ENCODE results near the gene PCDHGA3. TPM values are rescaled to one million over a fixed set of nuclear protein-coding genes. Genes with fewer than 3 reads are reported as not detected.
"Not testable (repeated sequence)": the region's sequence is repeated elsewhere in the genome, so short reads cannot be mapped to it uniquely, and the experiment has no call there.

Gene PCDHGA3
- total RNA-seq, 2 experiments from 2014 or later = not detected

GRCh38 chr5:141371572-141372475 lies 28.2 kb downstream of the PCDHGA3 start:
- H3K27ac Mint-ChIP-seq = no peak overlapping the region
- H3K4me1 Mint-ChIP-seq = no peaks in the 10 kb centered on the region
- ChIA-PET POLR2A (no interaction called here), CTCF (interaction anchor here (1.4 to 2.5 kb wide), 3 partner anchors 25 to 141 kb away, joined by 3 to 13 read pairs (median 11); partner anchors contain the start of gene PCDHGA10)
- peaks cover 11% of the 10 kb centered on the region for H3K36me3 Mint-ChIP-seq (ENCODE audit: low read depth)
- H3K9me3 Mint-ChIP-seq = peaks cover 19% of the 10 kb centered on the region
- H3K27me3 Mint-ChIP-seq = peaks cover 30% of the 10 kb centered on the region
- no peak overlapping the region for H3K4me3 Mint-ChIP-seq
- no peak for DNase-seq

- H3K27ac Mint-ChIP-seq = no peak within 1 kb of the TSS
- no peaks in the 10 kb centered on the region for H3K4me1 Mint-ChIP-seq
- peak within 1 kb of the TSS; percentile 16 for H3K4me3 Mint-ChIP-seq
- CTCF ChIA-PET = interaction anchor here (1.2 kb wide), 1 partner anchor 54 kb away, joined by 3 read pairs; no protein-coding TSS in a partner anchor
- H3K36me3 Mint-ChIP-seq (ENCODE audit: low read depth) = peaks cover 11% of the 10 kb centered on the region
- POLR2A ChIA-PET = no interaction called here
- H3K9me3 Mint-ChIP-seq = peaks cover 19% of the 10 kb centered on the region
- DNase-seq = no peak
- peaks cover 29% of the 10 kb centered on the region for H3K27me3 Mint-ChIP-seq
Measured at GRCh38 chr5:141373673-141374317, 30.2 kb downstream of the PCDHGA3 start, which contains the start of gene PCDHGA6. Gene PCDHGA6 (plus strand): TSS chr5:141373891. CDS start chr5:141374084, 193 bp downstream.

- H3K36me3 Mint-ChIP-seq (ENCODE audit: low read depth) = peaks cover 11% of the 10 kb centered on the region
- POLR2A ChIA-PET = no interaction called here
Measured at GRCh38 chr5:141374627-141375026, 31.0 kb downstream of the PCDHGA3 start.

GRCh38 chr5:141375444-141376155 lies 32.0 kb downstream of the PCDHGA3 start:
- H3K4me3 Mint-ChIP-seq, H3K27ac Mint-ChIP-seq, DNase-seq, POLR2A ChIA-PET, H3K4me1 Mint-ChIP-seq: not testable (repeated sequence)
- CTCF ChIA-PET = interaction anchor here (0.7 kb wide), 1 partner anchor 100 kb away, joined by 4 read pairs; no protein-coding TSS in a partner anchor
- peaks cover 17% of the 10 kb centered on the region for H3K27me3 Mint-ChIP-seq
- peaks cover 19% of the 10 kb centered on the region for H3K9me3 Mint-ChIP-seq
- H3K36me3 Mint-ChIP-seq (ENCODE audit: low read depth) = peaks cover 11% of the 10 kb centered on the region

More at GRCh38 chr5:141374627-141375026, 31.0 kb downstream of the PCDHGA3 start:
- Mint-ChIP-seq H3K27me3 (peaks cover 25% of the 10 kb centered on the region), H3K4me1 (no peaks in the 10 kb centered on the region), H3K9me3 (peaks cover 19% of the 10 kb centered on the region), H3K27ac (no peak overlapping the region), H3K4me3 (no peak overlapping the region)
- no peak for DNase-seq
- CTCF ChIA-PET = no interaction called here

GRCh38 chr5:141382469-141383294 lies 39.1 kb downstream of the PCDHGA3 start, which contains the start of gene PCDHGA7:
Gene PCDHGA7 (plus strand): TSS chr5:141382742. CDS start chr5:141382900, 158 bp downstream.
- CTCF ChIA-PET = interaction anchor here (1.1 kb wide), 1 partner anchor 16 kb away, joined by 4 read pairs; no protein-coding TSS in a partner anchor
- Mint-ChIP-seq H3K4me1 (no peaks in the 10 kb centered on the region), H3K36me3 (ENCODE audit: low read depth) (no peaks in the 10 kb centered on the region), H3K27ac (no peak within 1 kb of the TSS), H3K27me3 (peaks cover 31% of the 10 kb centered on the region), H3K9me3 (peaks cover 8% of the 10 kb centered on the region), H3K4me3 (peak within 1 kb of the TSS; percentile 46)
- POLR2A ChIA-PET = no interaction called here
- DNase-seq = no peak

- Mint-ChIP-seq H3K27me3 (peaks cover 31% of the 10 kb centered on the region), H3K4me3 (no peak overlapping the region), H3K27ac (no peak overlapping the region), H3K36me3 (ENCODE audit: low read depth) (peaks cover under 1% of the 10 kb centered on the region), H3K9me3 (peaks cover 9% of the 10 kb centered on the region), H3K4me1 (no peaks in the 10 kb centered on the region)
- ChIA-PET CTCF (interaction anchor here (1.1 kb wide), 1 partner anchor 16 kb away, joined by 4 read pairs; no protein-coding TSS in a partner anchor), POLR2A (no interaction called here)
- DNase-seq = no peak
Measured at GRCh38 chr5:141383345-141383744, 39.7 kb downstream of the PCDHGA3 start.

GRCh38 chr5:141384471-141385267 lies 41.0 kb downstream of the PCDHGA3 start:
- H3K27ac Mint-ChIP-seq = no peak overlapping the region
- peaks cover 3% of the 10 kb centered on the region for H3K36me3 Mint-ChIP-seq (ENCODE audit: low read depth)
- peaks cover 32% of the 10 kb centered on the region for H3K27me3 Mint-ChIP-seq
- peaks cover 16% of the 10 kb centered on the region for H3K9me3 Mint-ChIP-seq
- no peak overlapping the region for H3K4me3 Mint-ChIP-seq
- no peak for DNase-seq
- ChIA-PET CTCF (no interaction called here), POLR2A (no interaction called here)
- H3K4me1 Mint-ChIP-seq = no peaks in the 10 kb centered on the region

GRCh38 chr5:141387557-141388311 lies 44.1 kb downstream of the PCDHGA3 start, which contains the start of gene PCDHGB4:
Gene PCDHGB4 (plus strand): TSS chr5:141387698. CDS start chr5:141387885, 187 bp downstream.
- CTCF ChIA-PET = interaction anchor here (0.7 kb wide), 1 partner anchor 20 kb away, joined by 3 read pairs; the partner anchor contains the start of gene PCDHGB6
- Mint-ChIP-seq H3K27me3 (peaks cover 32% of the 10 kb centered on the region), H3K4me3 (peak within 1 kb of the TSS; percentile 7), H3K9me3 (peaks cover 22% of the 10 kb centered on the region)
- H3K27ac Mint-ChIP-seq; DNase-seq; H3K36me3 Mint-ChIP-seq (ENCODE audit: low read depth); H3K4me1 Mint-ChIP-seq: not testable (repeated sequence)
- POLR2A ChIA-PET = interaction anchor here (1.0 kb wide), 1 partner anchor 67 kb away, joined by 3 read pairs; the partner anchor contains the start of gene TAF7

GRCh38 chr5:141388661-141389060 lies 45.0 kb downstream of the PCDHGA3 start:
- Mint-ChIP-seq H3K4me1 (no peaks in the 10 kb centered on the region), H3K27ac (no peak overlapping the region), H3K36me3 (ENCODE audit: low read depth) (peaks cover 6% of the 10 kb centered on the region), H3K4me3 (no peak overlapping the region), H3K27me3 (peaks cover 27% of the 10 kb centered on the region), H3K9me3 (peaks cover 17% of the 10 kb centered on the region)
- DNase-seq = no peak
- ChIA-PET POLR2A (no interaction called here), CTCF (no interaction called here)

GRCh38 chr5:141389153-141390042 lies 45.8 kb downstream of the PCDHGA3 start:
- peaks cover 29% of the 10 kb centered on the region for H3K27me3 Mint-ChIP-seq
- CTCF ChIA-PET = interaction anchor here (1.6 to 1.7 kb wide), 2 partner anchors 16 to 135 kb away, joined by 4 to 5 read pairs; no protein-coding TSS in a partner anchor
- no peak overlapping the region for H3K4me3 Mint-ChIP-seq
- peaks cover 21% of the 10 kb centered on the region for H3K9me3 Mint-ChIP-seq
- H3K36me3 Mint-ChIP-seq (ENCODE audit: low read depth) = peaks cover 6% of the 10 kb centered on the region
- H3K4me1 Mint-ChIP-seq = no peaks in the 10 kb centered on the region
- no peak for DNase-seq
- no peak overlapping the region for H3K27ac Mint-ChIP-seq
- POLR2A ChIA-PET = no interaction called here
